Subcutaneous abdominal adipose tissue (tissue), 5 donors: ENCODE results near the gene PRKCH.

Experiments
- H3K27ac ChIP-seq: one replicate; pipeline ENCODE4 v1.7.0; 2013; ENCODE audit warnings: low read depth, mild to moderate bottlenecking, inconsistent platforms, low read length, moderate library complexity
- H3K27me3 ChIP-seq, 5 donors: one replicate each; pipeline ENCODE4 v1.7.0; 2013; ENCODE audit warnings: low read length in 5 of 5, inconsistent platforms in 1 of 5; ENCODE audit not compliant: control insufficient read depth in 5 of 5, insufficient read depth in 4 of 5
- H3K36me3 ChIP-seq, 5 donors: one replicate each; pipeline ENCODE4 v1.7.0; 2013; ENCODE audit warnings: low read length in 5 of 5; ENCODE audit not compliant: control insufficient read depth in 5 of 5, insufficient read depth in 5 of 5
- H3K4me1 ChIP-seq, 5 donors: one replicate each; pipeline ENCODE4 v1.7.0; 2013; ENCODE audit warnings: low read length in 5 of 5, mild to moderate bottlenecking in 3 of 5, moderate library complexity in 1 of 5; ENCODE audit not compliant: control insufficient read depth in 5 of 5, insufficient read depth in 5 of 5
- H3K4me3 ChIP-seq, 5 donors: one replicate each; pipeline ENCODE4 v1.7.0; 2013; ENCODE audit warnings: low read length in 5 of 5, low read depth in 1 of 5
- H3K9ac ChIP-seq, 5 donors: one replicate each; pipeline ENCODE4 v1.7.0; 2013; ENCODE audit warnings: low read length in 5 of 5, mild to moderate bottlenecking in 4 of 5, moderate library complexity in 3 of 5
- H3K9me3 ChIP-seq, 5 donors: one replicate each; pipeline ENCODE4 v1.7.0; 2013; ENCODE audit warnings: low read length in 5 of 5; ENCODE audit not compliant: control insufficient read depth in 5 of 5
- donor health status: healthy.
- donor health status: healthy.
- donor health status: healthy.
- donor health status: healthy.
- donor health status: healthy.

Gene PRKCH

DNA sequence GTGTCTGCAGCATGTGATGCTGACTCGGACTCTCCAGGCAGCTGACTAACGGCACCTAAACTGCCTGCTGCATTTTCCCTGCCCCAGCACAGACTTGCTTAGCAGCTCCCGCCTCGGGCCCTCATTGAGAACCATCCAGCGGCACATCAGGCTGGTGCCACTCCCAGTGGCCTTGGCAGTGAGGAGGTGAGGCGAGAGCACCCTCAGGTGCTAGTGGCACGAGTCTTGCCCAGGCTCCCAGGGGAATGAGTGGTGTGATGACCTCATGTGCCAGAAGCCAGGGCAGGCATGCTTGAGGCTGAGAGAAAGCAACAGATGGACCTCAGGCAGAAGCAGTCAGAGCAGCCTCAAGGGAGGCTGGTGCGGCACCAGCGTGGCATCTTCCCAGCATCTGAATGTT, 60.2 kb downstream of the PRKCH start:
- no peaks in the 10 kb centered on the region for H3K36me3 ChIP-seq
- H3K4me1 ChIP-seq = peaks cover 0 to 30% (median 0%) of the 10 kb centered on the region in 5 donors
- H3K27me3 ChIP-seq = no peaks in the 10 kb centered on the region
- no peak overlapping the region for H3K4me3 ChIP-seq
- H3K9ac ChIP-seq = no peak overlapping the region
- no peaks in the 10 kb centered on the region for H3K9me3 ChIP-seq
- H3K27ac ChIP-seq = no peak overlapping the region

DNA sequence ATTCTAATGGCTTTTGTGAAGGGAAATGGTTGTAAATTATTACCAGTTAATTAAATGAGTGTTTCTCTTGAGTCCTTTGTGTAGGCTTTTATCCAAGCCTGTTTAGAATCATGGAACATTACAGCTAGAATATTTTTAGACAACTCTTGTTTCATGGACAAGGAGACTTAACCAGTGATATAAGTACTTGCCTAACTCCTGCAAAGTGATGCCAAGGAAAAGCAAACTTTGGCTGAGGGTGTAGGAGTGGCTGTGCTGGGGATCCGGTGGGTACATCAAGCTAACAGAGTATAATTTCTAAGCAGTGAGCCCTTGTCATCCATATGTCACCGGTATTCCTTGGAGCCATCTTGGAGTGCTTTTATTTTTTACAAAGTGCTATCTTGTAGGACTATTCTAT, 61.5 kb downstream of the PRKCH start:
- Histone ChIP-seq H3K27ac (no peak overlapping the region), H3K4me3 (no peak overlapping the region), H3K27me3 (no peaks in the 10 kb centered on the region), H3K36me3 (no peaks in the 10 kb centered on the region), H3K4me1 (peaks cover 0 to 42% (median 1%) of the 10 kb centered on the region in 5 donors), H3K9ac (no peak overlapping the region), H3K9me3 (no peaks in the 10 kb centered on the region)

DNA sequence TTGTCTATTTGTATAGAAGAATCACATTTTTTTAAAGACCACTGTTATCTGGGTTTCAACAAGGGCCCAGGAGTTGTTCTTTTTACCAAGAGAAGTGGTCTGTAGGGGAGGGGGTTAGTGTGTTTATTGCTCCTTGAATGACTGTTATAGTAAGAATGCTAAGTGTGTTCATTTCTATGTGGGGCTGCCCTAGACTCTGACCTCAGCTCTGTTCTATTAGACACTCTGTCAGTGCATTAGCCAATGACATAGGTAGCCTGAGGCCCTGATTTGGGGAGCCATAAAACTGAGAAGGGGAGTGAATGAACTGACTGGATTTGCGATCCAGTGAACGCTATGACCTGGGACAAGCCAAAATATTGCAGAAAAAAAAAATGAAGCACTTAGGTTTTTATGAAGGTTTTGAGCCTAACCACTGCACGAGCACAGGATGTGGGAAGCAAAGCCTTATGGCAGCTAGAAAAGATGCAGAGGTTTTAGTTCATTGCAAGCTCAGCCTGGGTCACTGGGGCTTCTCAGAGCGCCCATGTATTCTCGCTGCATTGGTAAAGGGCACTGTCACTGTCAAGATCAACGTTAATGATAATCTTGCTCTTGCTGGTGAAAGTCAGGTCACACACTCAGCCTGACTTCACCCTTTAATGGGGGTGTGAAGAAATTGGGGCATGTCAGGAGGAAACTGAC, 63.8 kb downstream of the PRKCH start:
- H3K4me3 ChIP-seq = no peak overlapping the region
- no peaks in the 10 kb centered on the region for H3K9me3 ChIP-seq
- H3K27ac ChIP-seq = no peak overlapping the region
- no peaks in the 10 kb centered on the region for H3K27me3 ChIP-seq
- no peak overlapping the region for H3K9ac ChIP-seq
- peaks cover 0 to 60% (median 8%) of the 10 kb centered on the region in 5 donors for H3K4me1 ChIP-seq
- no peaks in the 10 kb centered on the region for H3K36me3 ChIP-seq

DNA sequence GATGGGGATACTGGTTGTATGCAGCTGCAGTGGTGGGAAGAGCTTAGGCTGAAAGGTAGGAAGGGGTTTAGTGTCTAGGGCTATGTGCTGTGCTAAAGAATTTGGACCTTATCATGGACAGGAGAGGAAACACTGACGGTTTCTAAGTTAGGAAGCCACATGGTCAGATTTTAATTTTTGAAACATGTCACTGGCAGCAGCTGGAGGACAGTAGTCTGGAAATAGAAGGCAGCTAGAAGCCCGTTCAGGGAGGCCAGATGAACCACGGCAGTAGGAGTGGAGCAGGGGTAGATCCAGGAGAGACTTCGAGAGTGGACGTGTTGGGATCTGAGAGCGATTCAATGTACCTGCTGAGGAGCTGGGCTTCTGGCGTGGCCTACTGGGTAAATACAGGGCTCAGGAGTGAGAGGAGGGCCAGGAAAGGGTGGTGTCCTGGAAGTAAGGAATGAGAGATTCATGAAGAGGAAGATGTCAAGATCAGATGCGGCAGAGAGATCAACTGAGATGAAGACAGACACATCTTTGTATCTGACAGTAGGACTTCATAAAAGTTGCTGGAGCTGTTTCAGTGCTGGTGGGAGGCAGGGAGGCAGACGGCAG, 64.9 kb downstream of the PRKCH start:
- Histone ChIP-seq H3K27me3 (no peaks in the 10 kb centered on the region), H3K27ac (no peak overlapping the region), H3K4me1 (peaks cover 0 to 62% (median 8%) of the 10 kb centered on the region in 5 donors)

GRCh38 chr14:61387076-61387475, 65.7 kb downstream of the PRKCH start:
- H3K27me3 ChIP-seq = no peaks in the 10 kb centered on the region
- H3K36me3 ChIP-seq = no peaks in the 10 kb centered on the region
- peaks cover 0 to 54% (median 8%) of the 10 kb centered on the region in 5 donors for H3K4me1 ChIP-seq
- no peak overlapping the region for H3K4me3 ChIP-seq
- no peak overlapping the region for H3K27ac ChIP-seq
- no peaks in the 10 kb centered on the region for H3K9me3 ChIP-seq
- no peak overlapping the region for H3K9ac ChIP-seq

More for the DNA sequence above, 64.9 kb downstream of the PRKCH start:
- Histone ChIP-seq H3K9ac (no peak overlapping the region), H3K4me3 (no peak overlapping the region), H3K36me3 (no peaks in the 10 kb centered on the region), H3K9me3 (no peaks in the 10 kb centered on the region)

GRCh38 chr14:61388173-61388975, 67.0 kb downstream of the PRKCH start:
- H3K9me3 ChIP-seq = no peaks in the 10 kb centered on the region

DNA sequence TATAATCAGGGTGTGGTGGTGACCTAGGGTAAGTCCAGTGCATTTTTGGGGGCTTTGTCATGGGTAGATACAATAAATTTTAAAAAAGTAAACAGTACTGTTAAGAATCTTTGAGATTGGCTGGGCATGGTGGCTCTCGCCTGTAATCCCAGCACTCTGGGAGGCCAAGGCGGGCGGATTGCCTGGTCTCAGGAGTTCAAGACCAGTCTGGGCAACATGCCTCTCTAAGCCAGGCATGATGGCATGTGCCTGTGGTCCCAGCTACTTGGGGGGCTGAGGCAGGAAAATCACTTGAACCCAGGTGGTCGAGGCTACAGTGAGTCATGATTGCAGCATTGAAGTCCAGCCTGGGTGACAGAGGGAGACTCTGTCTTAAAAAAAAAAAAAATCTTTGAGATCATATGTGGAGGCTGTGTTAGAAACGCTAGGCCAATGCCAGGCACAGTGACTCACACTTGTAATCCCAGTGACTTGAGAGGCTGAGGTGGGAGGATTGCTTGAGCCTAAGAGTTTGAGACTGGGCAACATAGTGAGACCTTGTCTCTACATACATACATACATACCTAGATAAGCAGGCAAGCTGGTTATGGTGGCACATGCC, 67.7 kb downstream of the PRKCH start:
- no peak overlapping the region for H3K4me3 ChIP-seq
- peak overlapping the region; percentile 49 for H3K27ac ChIP-seq
- H3K9ac ChIP-seq = no peak overlapping the region
- no peaks in the 10 kb centered on the region for H3K27me3 ChIP-seq
- H3K4me1 ChIP-seq = peaks cover 0 to 45% (median 8%) of the 10 kb centered on the region in 5 donors
- H3K36me3 ChIP-seq = no peaks in the 10 kb centered on the region
- H3K9me3 ChIP-seq = no peaks in the 10 kb centered on the region

More at GRCh38 chr14:61388173-61388975, 67.0 kb downstream of the PRKCH start:
- H3K27me3 ChIP-seq = no peaks in the 10 kb centered on the region
- no peak overlapping the region for H3K9ac ChIP-seq
- no peaks in the 10 kb centered on the region for H3K36me3 ChIP-seq
- no peak overlapping the region for H3K4me3 ChIP-seq
- peaks cover 0 to 49% (median 8%) of the 10 kb centered on the region in 5 donors for H3K4me1 ChIP-seq
- peak overlapping the region; percentile 58 for H3K27ac ChIP-seq

- no peaks in the 10 kb centered on the region for H3K9me3 ChIP-seq
- H3K4me3 ChIP-seq = no peak overlapping the region
Measured at GRCh38 chr14:61391119-61391518, 69.7 kb downstream of the PRKCH start.

DNA sequence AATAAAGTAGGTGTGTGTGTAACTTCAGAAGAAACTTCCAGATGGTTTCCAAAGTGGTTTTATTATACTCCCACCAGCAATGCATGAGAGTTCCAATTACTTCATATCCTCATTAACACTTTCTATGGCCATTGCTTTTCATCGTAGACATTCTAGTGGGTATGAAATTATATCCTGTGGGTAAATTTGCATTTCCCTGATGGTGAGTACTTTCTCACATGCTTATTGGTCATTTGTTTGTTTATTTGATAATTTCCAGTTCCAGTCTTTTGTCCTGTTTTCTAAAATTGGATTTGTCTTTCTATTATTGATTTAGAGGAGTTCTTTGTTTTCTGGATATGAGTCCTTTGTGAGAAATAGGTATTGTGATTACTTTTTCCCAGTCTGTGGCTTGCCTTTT, 70.9 kb downstream of the PRKCH start:
- Histone ChIP-seq H3K4me1 (peaks cover 0 to 27% (median 8%) of the 10 kb centered on the region in 5 donors), H3K4me3 (no peak overlapping the region), H3K9ac (no peak overlapping the region), H3K9me3 (no peaks in the 10 kb centered on the region), H3K36me3 (no peaks in the 10 kb centered on the region), H3K27ac (no peak overlapping the region), H3K27me3 (no peaks in the 10 kb centered on the region)

More at GRCh38 chr14:61391119-61391518, 69.7 kb downstream of the PRKCH start:
- Histone ChIP-seq H3K9ac (no peak overlapping the region), H3K4me1 (peaks cover 0 to 39% (median 8%) of the 10 kb centered on the region in 5 donors), H3K36me3 (no peaks in the 10 kb centered on the region), H3K27me3 (no peaks in the 10 kb centered on the region), H3K27ac (no peak overlapping the region)
